Esophagus mucosa (tissue), 1 donor: ENCODE data around the gene ALDH6A1. TPM values are rescaled to one million over a fixed set of nuclear protein-coding genes. Genes with fewer than 3 reads are reported as not detected.

ENCODE experiments used
- ATAC-seq: fragments of 200-7000 bp; cut with Tn5 transposase; one replicate; pipeline ENCODE4 v1.9.1; 2020
- total RNA-seq: library from RNA; stranded (reverse); gene quantifications from one replicate; pipeline ENCODE4 v1.2.4, GENCODE V29; 2023
- donor health status: DM: yes; HTN: yes; CAD: no.

The ALDH6A1 gene
- total RNA-seq, 1 donor from 2014 or later: 17.0 TPM

GRCh38 chr14:74048281-74048680 lies 36.0 kb downstream of the ALDH6A1 start:
- no peak for ATAC-seq

- ATAC-seq: no peak
Observed at GRCh38 chr14:74045522-74045921, 38.7 kb downstream of the ALDH6A1 start.

- no peak for ATAC-seq
Observed at GRCh38 chr14:74042296-74042695, 42.0 kb downstream of the ALDH6A1 start.

- ATAC-seq: peak; percentile 59
Observed at GRCh38 chr14:74038020-74038859, 46.0 kb downstream of the ALDH6A1 start.

GRCh38 chr14:74035556-74035955 lies 48.7 kb downstream of the ALDH6A1 start:
- ATAC-seq: no peak

GRCh38 chr14:74034572-74034971 lies 49.7 kb downstream of the ALDH6A1 start:
- no peak for ATAC-seq

- ATAC-seq: peak; percentile 93
Observed at GRCh38 chr14:74029136-74029535, 55.1 kb downstream of the ALDH6A1 start.

- ATAC-seq: no peak
Observed at GRCh38 chr14:74022346-74022745, 61.9 kb downstream of the ALDH6A1 start.

GRCh38 chr14:74019408-74020137 lies 64.7 kb downstream of the ALDH6A1 start:
- ATAC-seq: no peak

- ATAC-seq: peak; percentile 98
Observed at GRCh38 chr14:74018586-74019407, 65.5 kb downstream of the ALDH6A1 start, which contains the start of the genes BBOF1 and ENTPD5. BBOF1 (plus strand) TSS chr14:74019349; CDS start chr14:74019479, 130 bp downstream. ENTPD5 (minus strand) TSS chr14:74019288; CDS start chr14:73988102, 31,186 bp downstream.

- ATAC-seq: peak; percentile 76
Observed at GRCh38 chr14:74018174-74018585, 66.1 kb downstream of the ALDH6A1 start.

- ATAC-seq: no peak
Observed at GRCh38 chr14:74015963-74016362, 68.3 kb downstream of the ALDH6A1 start.

GRCh38 chr14:74015176-74015575 lies 69.1 kb downstream of the ALDH6A1 start:
- ATAC-seq: no peak

- ATAC-seq: no peak
Observed at GRCh38 chr14:74014299-74014698, 70.0 kb downstream of the ALDH6A1 start.

GRCh38 chr14:74008843-74009499 lies 75.3 kb downstream of the ALDH6A1 start:
- no peak for ATAC-seq

Other genes starting within 250 kb of the ALDH6A1 start
- 8.6 TPM for gene PTGR2, start 232.6 kb downstream of the ALDH6A1 start, total RNA-seq
- gene ZNF410, start 197.6 kb downstream of the ALDH6A1 start, total RNA-seq: 33.2 TPM
- gene FAM161B, start 134.4 kb downstream of the ALDH6A1 start, total RNA-seq: 1.6 TPM
- 13.1 TPM for gene COQ6, start 134.2 kb downstream of the ALDH6A1 start, total RNA-seq
- 20.0 TPM for gene ENTPD5, start 65.2 kb downstream of the ALDH6A1 start, total RNA-seq
- gene BBOF1, start 65.1 kb downstream of the ALDH6A1 start, total RNA-seq: 2.5 TPM
- gene LIN52, start 503 bp upstream of the ALDH6A1 start, total RNA-seq: 3.5 TPM
- not detected for gene VSX2, start 155.0 kb upstream of the ALDH6A1 start, total RNA-seq
- 18.1 TPM for gene ABCD4, start 218.5 kb upstream of the ALDH6A1 start, total RNA-seq